ENCODE measurements around the gene ADAM8.

- TF ChIP-seq CTCF (IDR thresholded peaks at IDR 0.05; ENCODE audit: insufficient read depth, low read length) (no peak), SPI1 (IDR thresholded peaks at IDR 0.05; ENCODE audit: borderline replicate concordance, low read depth) (no peak), REST (IDR thresholded peaks at IDR 0.05; ENCODE audit: insufficient replicate concordance, low read depth) (no peak), POLR2AphosphoS5 (IDR thresholded peaks at IDR 0.05; ENCODE audit: low read depth) (no peak)
Observed at GRCh38 chr10:133254421-133255120, 22.1 kb downstream of the ADAM8 start.

All from HL-60 (cell line).